Measurements from ENCODE around the gene SVEP1.

DNA sequence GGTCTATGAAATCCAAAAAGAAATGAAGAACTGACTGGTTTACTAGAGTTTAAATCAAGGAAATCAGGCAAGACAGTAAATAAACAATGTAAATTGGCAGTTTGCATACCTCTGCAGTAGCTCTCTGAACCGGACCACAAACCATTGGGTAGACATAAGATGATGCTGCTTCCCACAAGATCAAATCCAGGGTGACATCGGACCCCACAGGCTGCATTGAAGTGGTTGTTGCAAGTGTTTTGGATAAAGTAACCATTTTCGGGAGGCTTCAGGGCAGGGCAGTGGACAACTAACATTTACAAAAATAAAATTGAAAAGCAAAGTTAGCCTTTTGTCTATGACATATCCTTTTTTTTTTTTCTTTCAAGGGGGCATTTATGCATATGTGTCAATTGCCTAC lies 66.7 kb downstream of the SVEP1 start:
- no peak for TF ChIP-seq EZH2 (IDR thresholded peaks at IDR 0.05; ENCODE audit: borderline replicate concordance, low read depth, low read length, severe bottlenecking)
- TF ChIP-seq, protein P1, sequence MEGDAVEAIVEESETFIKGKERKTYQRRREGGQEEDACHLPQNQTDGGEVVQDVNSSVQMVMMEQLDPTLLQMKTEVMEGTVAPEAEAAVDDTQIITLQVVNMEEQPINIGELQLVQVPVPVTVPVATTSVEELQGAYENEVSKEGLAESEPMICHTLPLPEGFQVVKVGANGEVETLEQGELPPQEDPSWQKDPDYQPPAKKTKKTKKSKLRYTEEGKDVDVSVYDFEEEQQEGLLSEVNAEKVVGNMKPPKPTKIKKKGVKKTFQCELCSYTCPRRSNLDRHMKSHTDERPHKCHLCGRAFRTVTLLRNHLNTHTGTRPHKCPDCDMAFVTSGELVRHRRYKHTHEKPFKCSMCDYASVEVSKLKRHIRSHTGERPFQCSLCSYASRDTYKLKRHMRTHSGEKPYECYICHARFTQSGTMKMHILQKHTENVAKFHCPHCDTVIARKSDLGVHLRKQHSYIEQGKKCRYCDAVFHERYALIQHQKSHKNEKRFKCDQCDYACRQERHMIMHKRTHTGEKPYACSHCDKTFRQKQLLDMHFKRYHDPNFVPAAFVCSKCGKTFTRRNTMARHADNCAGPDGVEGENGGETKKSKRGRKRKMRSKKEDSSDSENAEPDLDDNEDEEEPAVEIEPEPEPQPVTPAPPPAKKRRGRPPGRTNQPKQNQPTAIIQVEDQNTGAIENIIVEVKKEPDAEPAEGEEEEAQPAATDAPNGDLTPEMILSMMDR (IDR thresholded peaks at IDR 0.05; ENCODE audit: borderline replicate concordance, extremely low read depth, low read length, poor library complexity, severe bottlenecking): no peak
